ENCODE measurements around the gene GUF1.

GUF1 gene

GRCh38 chr4:44678094-44679041, at the start of gene GUF1:
Gene GUF1 (plus strand): TSS chr4:44678420. CDS start chr4:44678623, 203 bp downstream.
- peak; percentile 81 for DNase-seq

- DNase-seq = peak; percentile 2
Measured at GRCh38 chr4:44629280-44629866, 48.8 kb upstream of the GUF1 start.

DNA sequence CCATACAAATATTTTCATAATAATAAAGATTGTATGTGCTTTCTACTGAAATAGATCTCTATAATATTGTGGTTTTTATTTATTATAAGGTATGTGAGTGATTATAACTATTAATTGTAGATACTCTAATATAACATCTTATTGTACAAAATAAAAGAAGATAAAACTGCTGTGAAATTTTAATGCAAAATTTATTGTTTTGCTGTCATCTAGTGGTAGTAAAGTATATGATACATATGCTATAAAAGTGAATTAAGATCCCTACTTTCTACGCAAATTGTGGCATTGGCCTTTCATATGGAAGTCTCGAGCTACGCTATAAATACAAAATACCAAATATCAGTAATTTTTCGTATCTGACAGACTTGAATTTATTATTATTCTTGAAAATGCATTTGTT, 46.1 kb upstream of the GUF1 start:
- DNase-seq = no peak

DNA sequence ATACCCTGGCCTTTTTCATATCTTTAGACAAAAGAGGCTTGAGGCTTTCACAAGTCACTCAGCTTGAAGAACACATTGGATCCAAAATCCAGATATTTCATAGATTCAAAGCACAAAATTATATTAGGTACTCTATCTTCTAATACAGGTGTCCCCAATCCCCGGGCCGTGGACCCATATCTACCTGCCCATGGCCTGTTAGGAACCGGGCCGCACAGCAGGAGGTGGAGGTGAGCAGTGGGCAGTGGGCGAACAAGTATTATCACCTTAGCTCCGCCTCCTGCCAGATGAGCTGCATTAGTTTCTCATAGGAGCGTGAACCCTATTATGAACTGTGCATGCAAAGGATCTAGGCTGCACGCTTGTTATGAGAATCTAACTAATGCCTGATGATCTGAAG, 45.5 kb upstream of the GUF1 start:
- DNase-seq = no peak

DNA sequence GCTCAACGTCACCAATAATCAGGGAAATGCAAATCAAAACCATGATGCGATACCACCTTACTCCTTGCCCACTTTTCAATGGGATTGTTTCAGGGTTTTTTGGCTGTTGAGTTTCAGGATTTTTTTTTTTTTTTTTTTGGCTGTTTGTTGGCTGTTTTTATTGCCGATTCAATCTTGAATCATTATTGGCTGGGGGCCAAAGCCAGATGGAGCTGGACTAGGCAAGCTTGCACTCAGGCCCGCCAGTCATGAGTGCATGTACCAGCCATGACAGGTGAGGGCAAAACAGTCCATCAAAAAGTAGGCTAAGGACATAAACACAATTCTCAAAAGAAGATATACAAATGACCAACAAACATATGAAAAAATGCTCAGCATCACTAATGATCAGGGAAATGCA, 40.1 kb upstream of the GUF1 start:
- DNase-seq = no peak

- no peak for DNase-seq
Measured at GRCh38 chr4:44646151-44646550, 32.1 kb upstream of the GUF1 start.

GRCh38 chr4:44651425-44651824, 26.8 kb upstream of the GUF1 start, which contains the start of gene YIPF7:
Gene YIPF7 (minus strand): TSS chr4:44651625. CDS start chr4:44650100, 1,525 bp downstream.
- no peak for DNase-seq

DNA sequence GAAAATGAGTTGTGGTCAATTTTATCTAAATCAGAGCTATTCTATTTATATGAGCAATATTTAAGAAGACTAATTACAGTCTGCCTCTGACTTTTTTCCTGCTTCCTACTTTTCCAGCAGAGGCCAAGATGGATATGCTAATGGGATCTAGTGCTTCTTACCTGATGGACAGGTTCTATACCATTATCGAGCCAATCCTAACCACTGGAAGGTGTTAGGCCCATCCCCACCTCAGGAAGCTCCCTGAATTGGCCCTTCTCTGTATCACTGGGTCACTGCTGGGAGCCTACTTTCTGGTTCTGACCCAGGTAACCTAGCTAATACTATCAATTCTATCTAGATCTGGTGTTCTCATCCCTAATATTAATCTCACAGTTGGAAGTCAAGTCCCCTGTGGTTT, 26.2 kb upstream of the GUF1 start:
- DNase-seq = no peak

- no peak for DNase-seq
Measured at GRCh38 chr4:44660396-44660795, 17.8 kb upstream of the GUF1 start.

GRCh38 chr4:44661940-44662622, 16.1 kb upstream of the GUF1 start:
- DNase-seq = no peak

DNA sequence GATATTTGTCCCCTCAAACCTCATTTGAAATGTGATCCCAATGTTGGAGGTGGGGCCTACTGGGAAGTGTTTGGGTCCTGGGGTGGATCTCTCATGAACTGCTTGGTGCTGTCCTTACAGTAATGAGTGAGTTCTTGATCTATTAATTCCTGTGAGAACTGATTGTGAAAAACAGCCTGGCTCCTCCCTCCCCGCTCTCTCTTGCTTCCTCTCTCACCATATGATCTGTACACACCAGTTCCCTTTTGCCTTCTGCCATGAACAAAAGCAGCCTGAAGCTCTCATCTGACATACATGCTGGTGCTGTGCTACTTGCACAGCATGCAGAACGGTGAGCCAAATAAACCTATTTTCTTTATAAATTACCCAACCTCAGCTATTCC, 15.6 kb upstream of the GUF1 start:
- no peak for DNase-seq

DNA sequence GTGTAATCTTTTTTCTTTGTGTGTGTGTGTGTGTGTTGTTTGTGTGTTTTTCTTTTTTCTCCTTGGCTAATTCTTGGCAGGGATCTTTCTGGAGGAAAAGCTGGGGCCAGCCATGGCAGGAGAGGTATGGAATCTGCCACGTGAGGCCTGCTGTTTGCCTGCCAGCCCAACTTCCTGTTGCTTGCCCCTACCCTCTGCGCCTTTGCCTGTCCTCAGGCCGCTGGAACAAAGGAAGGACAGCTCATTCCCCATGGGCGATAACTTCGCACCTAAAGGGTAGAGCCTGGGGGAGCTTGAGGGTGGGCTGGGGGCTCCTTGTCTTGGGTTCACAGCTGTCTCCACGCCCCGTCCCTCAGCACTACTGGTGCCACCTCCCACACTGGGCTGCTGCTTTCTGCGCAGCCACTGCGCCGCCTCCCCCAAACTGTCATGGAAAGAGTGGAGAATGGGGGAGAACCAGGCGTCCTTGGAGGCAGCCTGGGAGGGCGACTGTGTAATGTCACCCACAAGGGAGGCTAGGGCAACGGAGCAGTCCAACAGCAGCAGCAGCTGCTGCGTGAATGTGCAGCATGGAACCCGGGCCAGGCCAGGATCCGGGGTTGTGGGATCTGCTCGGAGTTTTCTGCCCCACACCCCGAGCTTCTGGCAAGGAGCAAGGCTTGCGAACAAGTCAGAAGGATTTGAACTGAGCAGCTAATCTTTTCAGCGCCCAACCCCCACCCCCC, 14.5 kb upstream of the GUF1 start:
- DNase-seq = no peak

DNA sequence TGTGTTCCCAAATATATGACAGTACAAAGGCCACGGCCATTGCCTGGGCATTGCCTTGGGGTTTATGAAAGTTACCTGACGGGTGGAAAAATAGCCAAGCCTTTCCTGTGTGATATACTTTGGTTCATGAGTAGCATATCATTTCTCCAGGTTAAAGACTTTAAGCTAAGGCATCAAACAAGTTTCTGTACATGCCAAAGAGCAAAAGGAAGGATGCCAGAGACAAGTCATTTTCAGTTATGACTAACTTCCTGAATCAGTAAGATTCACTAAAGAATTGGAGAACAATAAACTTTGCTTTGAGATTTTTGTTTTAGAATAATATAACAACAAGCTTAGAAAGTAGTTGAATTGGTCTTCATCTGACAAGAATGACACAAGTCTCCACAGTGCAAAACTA, 9.7 kb upstream of the GUF1 start:
- DNase-seq = no peak

DNA sequence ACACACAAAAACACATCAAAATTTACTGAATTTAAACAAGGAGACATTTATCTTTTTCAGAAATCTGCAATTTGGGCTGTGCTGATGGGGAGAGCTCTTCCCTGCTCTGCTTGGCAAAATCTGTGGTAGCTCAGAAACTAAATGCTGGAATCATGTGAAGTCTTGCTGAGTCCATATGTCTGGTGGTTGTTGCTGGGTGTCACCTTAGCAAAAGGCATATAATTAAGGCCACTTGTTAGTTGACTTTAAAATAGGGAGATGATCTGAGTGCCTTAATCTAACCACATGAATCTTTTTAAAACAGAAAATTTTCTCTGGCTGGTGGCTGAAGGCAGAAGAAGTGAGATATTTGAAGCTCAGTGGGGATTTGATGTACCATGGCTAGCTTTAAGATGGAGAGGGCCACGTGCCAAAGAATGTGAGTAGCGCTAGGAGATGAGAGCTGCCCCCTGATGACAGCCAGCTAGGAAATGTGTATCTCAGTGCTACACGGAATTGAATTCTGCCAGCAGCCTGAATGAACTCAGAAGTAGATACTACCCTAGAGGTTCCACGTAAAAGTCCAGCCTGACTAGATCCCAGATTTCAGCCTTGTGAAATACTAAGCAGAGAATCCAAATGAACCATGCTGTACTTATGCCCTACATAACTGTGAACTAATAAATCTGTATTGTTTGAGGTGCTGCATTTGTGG, 7.6 kb upstream of the GUF1 start:
- no peak for DNase-seq

DNA sequence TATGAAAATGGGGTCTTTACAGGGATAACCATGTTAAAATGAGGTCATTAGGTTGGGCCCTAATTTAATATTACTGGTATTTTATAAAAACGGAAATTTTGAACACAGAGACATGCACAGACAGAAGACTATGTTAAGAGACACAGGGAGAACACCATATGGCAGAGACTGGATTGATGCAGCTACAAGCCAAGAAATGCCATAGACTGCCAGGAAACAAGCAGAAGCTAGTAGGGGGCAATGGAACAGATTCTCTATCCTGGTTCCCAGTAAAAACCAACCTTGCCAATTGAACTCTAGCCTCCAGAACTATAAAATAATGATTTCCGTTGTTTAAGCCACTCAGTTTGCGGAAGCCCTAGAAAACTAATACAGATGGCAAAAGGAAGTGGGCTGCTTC, 6.6 kb upstream of the GUF1 start:
- no peak for DNase-seq

- DNase-seq = no peak
Measured at GRCh38 chr4:44674471-44674870, 3.7 kb upstream of the GUF1 start.

GRCh38 chr4:44675366-44675765, 2.9 kb upstream of the GUF1 start:
- DNase-seq = no peak

DNA sequence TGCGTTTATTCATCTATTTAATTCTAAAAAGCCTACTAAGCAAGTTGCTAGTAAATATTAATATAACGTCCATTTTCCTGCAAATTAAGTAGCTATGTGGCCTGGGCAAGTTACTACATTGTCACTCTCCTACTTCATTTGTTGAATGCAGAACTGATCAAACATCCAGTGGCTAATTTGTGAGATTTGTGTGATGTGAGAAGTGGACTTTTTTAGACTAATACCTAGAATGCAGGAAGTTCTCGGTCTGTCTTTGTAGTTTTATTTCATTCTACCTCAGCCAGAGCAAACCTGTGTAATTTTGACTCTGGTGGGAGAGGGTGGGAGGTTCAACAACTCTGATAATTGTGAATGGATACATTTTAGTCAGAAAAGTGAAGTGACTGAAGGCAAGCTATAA, 840 bp downstream of the GUF1 start:
- no peak for DNase-seq

DNA sequence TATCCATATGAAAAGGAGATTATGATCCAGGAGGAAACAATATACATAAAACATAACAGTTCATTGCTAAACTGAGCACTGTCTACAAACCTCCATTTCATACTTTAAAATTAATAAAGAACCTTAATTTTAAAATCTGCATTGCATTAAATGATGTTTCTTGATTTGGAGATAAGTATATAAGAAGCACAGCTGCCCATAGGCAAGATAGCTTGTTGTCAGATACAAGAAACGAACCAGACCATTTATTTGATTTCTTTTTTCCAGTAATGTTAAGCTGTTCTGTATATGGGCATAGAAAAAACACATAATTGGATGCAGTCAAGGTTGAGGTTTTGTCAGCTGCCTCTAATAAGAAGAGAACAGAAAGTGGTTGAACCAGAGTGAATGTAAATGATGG, 6.4 kb downstream of the GUF1 start:
- DNase-seq = no peak

GRCh38 chr4:44700427-44700826, 22.2 kb downstream of the GUF1 start:
- no peak for DNase-seq

GRCh38 chr4:44701037-44701436, 22.8 kb downstream of the GUF1 start:
- no peak for DNase-seq

DNA sequence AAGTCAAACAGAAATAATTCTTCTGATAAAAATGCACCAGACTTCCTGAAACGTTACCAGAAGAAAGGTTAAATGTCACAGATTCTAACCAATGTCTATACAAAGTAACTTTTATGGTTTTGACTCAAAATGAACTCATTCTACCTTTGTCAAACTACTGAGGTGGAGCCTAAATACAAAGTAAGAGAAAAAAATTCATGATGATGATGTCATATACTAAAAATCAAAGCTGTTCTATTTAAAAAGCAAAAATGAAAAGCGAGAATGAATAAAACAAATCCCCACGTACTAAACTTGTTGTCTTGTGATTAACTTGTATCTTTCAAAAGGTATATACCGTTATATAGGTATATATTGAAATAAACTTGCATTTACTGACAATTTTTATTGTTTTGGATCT, 26.5 kb downstream of the GUF1 start:
- no peak for DNase-seq

DNA sequence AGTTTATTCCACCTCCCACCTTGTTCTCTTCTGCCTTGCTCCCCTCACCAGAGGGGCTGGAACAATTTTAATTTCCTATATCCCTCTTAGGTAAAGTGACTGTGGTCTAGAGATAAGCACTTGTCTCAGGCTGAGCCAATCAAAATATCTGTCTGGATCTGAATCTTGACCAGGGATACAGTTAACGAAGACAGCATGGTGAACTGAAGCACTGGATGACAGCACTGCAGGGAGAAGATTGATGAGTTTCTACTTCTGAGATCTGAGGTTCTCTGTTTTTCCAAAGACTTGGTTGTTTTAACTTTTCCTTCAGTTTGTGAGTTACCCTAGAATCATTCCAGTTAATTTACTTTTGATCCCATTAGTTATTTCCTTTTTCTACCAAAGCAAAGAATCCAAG, 34.9 kb downstream of the GUF1 start:
- DNase-seq = no peak
